Liver (tissue), 9 donors: ENCODE results near the gene MAN1C1. TPM values are rescaled to one million over a fixed set of nuclear protein-coding genes. Genes with fewer than 3 reads are reported as not detected.

Experiments
- DNase-seq: peaks from one replicate; pipeline ENCODE4 v3.0.0-alpha.2; 2017; ENCODE audit warnings: low spot score
- H3K27ac ChIP-seq, 2 donors: one replicate each; pipeline ENCODE4 v1.7.0; 2013; ENCODE audit warnings: inconsistent platforms in 2 of 2, low read length in 2 of 2, control low read depth in 1 of 2, low read depth in 1 of 2, mild to moderate bottlenecking in 1 of 2
- H3K27me3 ChIP-seq, 4 donors: one replicate each; pipeline versions ENCODE4 v1.6.1 to v1.7.0; 2013; ENCODE audit warnings: low read length in 3 of 4, inconsistent platforms in 1 of 4, mild to moderate bottlenecking in 1 of 4, moderate library complexity in 1 of 4; ENCODE audit not compliant: control insufficient read depth in 4 of 4, insufficient read depth in 4 of 4
- H3K36me3 ChIP-seq, 4 donors: one replicate each; pipeline versions ENCODE4 v1.6.1 to v1.7.0; 2013; ENCODE audit warnings: low read length in 3 of 4, mild to moderate bottlenecking in 3 of 4, low read depth in 1 of 4, moderate library complexity in 1 of 4; ENCODE audit not compliant: control insufficient read depth in 4 of 4, insufficient read depth in 3 of 4
- H3K4me1 ChIP-seq, 4 donors: one replicate each; pipeline versions ENCODE4 v1.6.1 to v1.7.0; 2013; ENCODE audit warnings: low read length in 3 of 4, mild to moderate bottlenecking in 3 of 4, moderate library complexity in 1 of 4; ENCODE audit not compliant: control insufficient read depth in 4 of 4, insufficient read depth in 4 of 4
- H3K4me3 ChIP-seq, 3 donors: one replicate each; pipeline versions ENCODE4 v1.6.1 to v1.7.0; 2013; ENCODE audit warnings: low read length in 3 of 3, control low read depth in 1 of 3, low read depth in 1 of 3, mild to moderate bottlenecking in 1 of 3
- H3K9ac ChIP-seq, 2 donors: one replicate each; pipeline ENCODE4 v1.7.0; 2013; ENCODE audit warnings: low read length in 2 of 2, mild to moderate bottlenecking in 2 of 2, moderate library complexity in 2 of 2, control low read depth in 1 of 2, low read depth in 1 of 2
- H3K9me3 ChIP-seq, 4 donors: one replicate each; pipeline versions ENCODE4 v1.6.1 to v1.7.0; 2013; ENCODE audit warnings: low read length in 3 of 4; ENCODE audit not compliant: control insufficient read depth in 4 of 4
- FOXA1 ChIP-seq: IDR thresholded peaks from 2 replicates; pipeline ENCODE4 v1.6.1; 2016; ENCODE audit warnings: antibody characterized with exemption
- FOXA2 ChIP-seq: IDR thresholded peaks from 2 replicates; pipeline ENCODE4 v1.6.1; 2016; ENCODE audit warnings: antibody characterized with exemption
- GABPA ChIP-seq, 2 donors: IDR thresholded peaks in 1 of 2; conservative IDR thresholded peaks in 1 of 2; 2 replicates each; pipeline ENCODE4 v1.6.1; 2016; ENCODE audit warnings: antibody characterized with exemption in 2 of 2, mild to moderate bottlenecking in 1 of 2, moderate library complexity in 1 of 2
- HNF4A ChIP-seq, 2 donors: conservative IDR thresholded peaks; 2 replicates each; pipeline ENCODE4 v1.6.1; 2016; ENCODE audit warnings: antibody characterized with exemption in 2 of 2, mild to moderate bottlenecking in 2 of 2
- HNF4G ChIP-seq: IDR thresholded peaks from 2 replicates; pipeline ENCODE4 v1.6.1; 2016; ENCODE audit warnings: antibody characterized with exemption
- JUND ChIP-seq, 2 donors: IDR thresholded peaks; 2 replicates each; pipeline ENCODE4 v1.6.1; 2016; ENCODE audit warnings: antibody characterized with exemption in 2 of 2
- MAX ChIP-seq: IDR thresholded peaks from 2 replicates; pipeline ENCODE4 v1.6.1; 2016; ENCODE audit warnings: antibody characterized with exemption
- NR2F2 ChIP-seq: IDR thresholded peaks from 2 replicates; pipeline ENCODE4 v1.6.1; 2016; ENCODE audit warnings: antibody characterized with exemption
- RXRA ChIP-seq, 2 donors: IDR thresholded peaks; 2 replicates each; pipeline ENCODE4 v1.6.1; 2017 to 2018; ENCODE audit warnings: antibody characterized with exemption in 2 of 2, mild to moderate bottlenecking in 1 of 2
- TAF1 ChIP-seq: conservative IDR thresholded peaks from 2 replicates; pipeline ENCODE4 v1.6.1; 2016; ENCODE audit warnings: antibody characterized with exemption, mild to moderate bottlenecking
- YY1 ChIP-seq: IDR thresholded peaks from 2 replicates; pipeline ENCODE4 v1.6.1; 2016; ENCODE audit warnings: antibody characterized with exemption, mild to moderate bottlenecking
- WGBS: extraction: QIAGEN DNeasy Blood & Tissue Kit; methylation state at CpG from one replicate; pipeline ENCODE4 v1.1.7; 2013; 5-methylcytosine and 5-hydroxymethylcytosine counted together
- polyA plus RNA-seq, 2 donors: library from polyadenylated mRNA; stranded (reverse) in 1 of 2; unstranded in 1 of 2; fragments of 200-250 nt in 1 of 2; fragments of >200 nt in 1 of 2; fragmentation: Nextera tagmentation in 1 of 2; extraction: Ambion mirVana in 1 of 2; gene quantifications; one replicate each; pipeline versions ENCODE4 v1.2.1 to v1.2.3, GENCODE V29; 2013 to 2015
- total RNA-seq, 2 donors: library from RNA; depleted of rRNA; stranded (reverse); fragments of >200 nt; gene quantifications; one replicate each; pipeline ENCODE4 v1.2.3, GENCODE V29; 2014
- donor health status: healthy.
- donor health status: healthy.
- donor health status: healthy.
- donor health status: healthy.
- donor health status: healthy.

The MAN1C1 gene
- total and polyA plus RNA-seq, 4 donors: 6.3 to 16.0 (median 8.1) TPM

GRCh38 chr1:25763493-25763892 is 146.9 kb downstream of the MAN1C1 start (continued):
- no peak for TF ChIP-seq GABPA (IDR thresholded peaks at IDR 0.05 in 1 of 2, conservative IDR thresholded peaks at IDR 0.05 in 1 of 2)
- TF ChIP-seq RXRA (IDR thresholded peaks at IDR 0.05): no peak

GRCh38 chr1:25765136-25765922 is 148.7 kb downstream of the MAN1C1 start:
- Histone ChIP-seq H3K9me3 (no peaks in the 10 kb centered on the region), H3K9ac (no peak overlapping the region), H3K27me3 (no peaks in the 10 kb centered on the region), H3K36me3 (peaks cover 0 to 7% (median 2%) of the 10 kb centered on the region in 4 donors), H3K4me3 (no peak overlapping the region), H3K4me1 (peaks cover 0 to 10% (median 3%) of the 10 kb centered on the region in 4 donors), H3K27ac (no peak overlapping the region)
- WGBS: 81% methylated on average over 8 of the region's 8 CpGs
- no peak for DNase-seq
- TF ChIP-seq JUND (IDR thresholded peaks at IDR 0.05) (no peak), RXRA (IDR thresholded peaks at IDR 0.05) (no peak), NR2F2 (no peak), HNF4G (no peak)

- Histone ChIP-seq H3K36me3 (peaks cover 0 to 7% (median 2%) of the 10 kb centered on the region in 4 donors), H3K9ac (no peak overlapping the region), H3K27ac (no peak overlapping the region), H3K9me3 (no peaks in the 10 kb centered on the region), H3K27me3 (no peaks in the 10 kb centered on the region), H3K4me3 (no peak overlapping the region), H3K4me1 (peaks cover 0 to 12% (median 3%) of the 10 kb centered on the region in 4 donors)
- TF ChIP-seq NR2F2 (no peak), RXRA (IDR thresholded peaks at IDR 0.05) (no peak), GABPA (IDR thresholded peaks at IDR 0.05 in 1 of 2, conservative IDR thresholded peaks at IDR 0.05 in 1 of 2) (no peak), FOXA1 (no peak), HNF4G (no peak), JUND (IDR thresholded peaks at IDR 0.05) (no peak)
- 79% methylated on average over 13 of the region's 13 CpGs for WGBS
- no peak for DNase-seq
These were observed 149.5 kb downstream of the MAN1C1 start for GRCh38 chr1:25765923-25766589.

GRCh38 chr1:25766721-25767436 is 150.3 kb downstream of the MAN1C1 start:
- H3K9ac ChIP-seq: no peak overlapping the region
- H3K27ac ChIP-seq: no peak overlapping the region
- peaks cover 4 to 18% (median 10%) of the 10 kb centered on the region in 4 donors for H3K4me1 ChIP-seq
- no peak for DNase-seq
- TF ChIP-seq RXRA (IDR thresholded peaks at IDR 0.05): no peak
- no peak for TF ChIP-seq FOXA1
- TF ChIP-seq MAX: no peak
- TF ChIP-seq GABPA (IDR thresholded peaks at IDR 0.05 in 1 of 2, conservative IDR thresholded peaks at IDR 0.05 in 1 of 2): no peak
- TF ChIP-seq YY1: no peak
- no peak for TF ChIP-seq HNF4A (conservative IDR thresholded peaks at IDR 0.05)
- no peak for TF ChIP-seq NR2F2
- no peak for TF ChIP-seq FOXA2
- no peak for TF ChIP-seq TAF1
- no peaks in the 10 kb centered on the region for H3K27me3 ChIP-seq
- H3K9me3 ChIP-seq: no peaks in the 10 kb centered on the region
- H3K4me3 ChIP-seq: no peak overlapping the region
- 64% methylated on average over 13 of the region's 13 CpGs for WGBS
- H3K36me3 ChIP-seq: peaks cover 0 to 7% (median 2%) of the 10 kb centered on the region in 4 donors
